SK-N-SH (cell line): Measurements from ENCODE around the gene JPH2. TPM values are rescaled to one million over a fixed set of nuclear protein-coding genes. Genes with fewer than 3 reads are reported as not detected.

ENCODE experiments used
- CTCF ChIA-PET: fragments of 300-600, 350-600 bp; formaldehyde crosslinking; extraction: SDS; loops from one replicate; lab custom pipeline; 2021; lab: Yijun Ruan, JAX
- POLR2A ChIA-PET: fragments of 350-600 bp; sonication (Branson Sonifier 250); formaldehyde crosslinking; extraction: SDS; loops from one replicate; lab custom pipeline; 2020; ENCODE audit warnings: antibody characterized with exemption, inconsistent platforms; lab: Yijun Ruan, JAX
- DNase-seq: peaks from one replicate; pipeline ENCODE4 v3.0.0; 2012
- H2AFZ ChIP-seq: fragments of 200-600 bp; sonication (generic); 2 replicates; pipeline ENCODE4 v1.8.1; 2016; ENCODE audit warnings: antibody characterized with exemption, mild to moderate bottlenecking, low read depth
- H3F3A ChIP-seq: fragments of 200-600 bp; sonication (generic); replicated peaks from 2 replicates; pipeline ENCODE3; 2016; ENCODE audit warnings: antibody characterized with exemption, mild to moderate bottlenecking; ENCODE audit not compliant: insufficient read depth
- H3K27ac ChIP-seq, 2 experiments: fragments of 200-500 bp in 1 of 2; fragments of 200-600 bp in 1 of 2; sonication (Bioruptor generic) in 1 of 2; sonication (generic), shearing (Covaris generic) in 1 of 2; 2 replicates each; pipeline versions ENCODE4 v1.5.1 to v1.6.1; 2014 to 2016; ENCODE audit warnings: low read depth in 2 of 2, inconsistent platforms in 1 of 2, low read length in 1 of 2, mild to moderate bottlenecking in 1 of 2, mixed read lengths in 1 of 2
- H3K27me3 ChIP-seq: fragments of 200-600 bp; sonication (generic), shearing (Covaris generic); 2 replicates; pipeline ENCODE4 v1.6.1; 2016; ENCODE audit warnings: mixed run types; ENCODE audit not compliant: insufficient read depth
- H3K36me3 ChIP-seq, 2 experiments: fragments of 200-500 bp in 1 of 2; fragments of 200-600 bp in 1 of 2; sonication (Bioruptor generic) in 1 of 2; sonication (generic) in 1 of 2; replicated peaks in 1 of 2; 2 replicates each; pipeline versions ENCODE3 to v1.5.1; 2014 to 2016; ENCODE audit warnings: low read length in 1 of 2, mild to moderate bottlenecking in 1 of 2; ENCODE audit not compliant: insufficient read depth in 2 of 2, control insufficient read depth in 1 of 2
- H3K4me1 ChIP-seq, 2 experiments: fragments of 200-500 bp in 1 of 2; fragments of 200-600 bp in 1 of 2; sonication (Bioruptor generic) in 1 of 2; sonication (generic), shearing (Covaris generic) in 1 of 2; 2 replicates each; pipeline versions ENCODE4 v1.5.1 to v1.6.1; 2014 to 2016; ENCODE audit warnings: low read depth in 1 of 2, low read length in 1 of 2, mixed run types in 1 of 2; ENCODE audit not compliant: insufficient read depth in 2 of 2, control insufficient read depth in 1 of 2
- H3K4me2 ChIP-seq: fragments of 200-600 bp; sonication (generic), shearing (Covaris generic); 2 replicates; pipeline ENCODE4 v1.6.1; 2017; ENCODE audit warnings: mixed run types
- H3K4me3 ChIP-seq, 2 experiments: fragments of 200-500 bp in 1 of 2; fragments of 200-600 bp in 1 of 2; sonication (Bioruptor generic) in 1 of 2; sonication (generic), shearing (Covaris generic) in 1 of 2; 2 replicates each; pipeline versions ENCODE4 v1.5.1 to v1.8.1; 2014 to 2016; ENCODE audit warnings: low read depth in 2 of 2, inconsistent platforms in 1 of 2, low read length in 1 of 2, mild to moderate bottlenecking in 1 of 2, mixed read lengths in 1 of 2, moderate library complexity in 1 of 2
- H3K79me2 ChIP-seq: fragments of 200-600 bp; sonication (generic); 2 replicates; pipeline ENCODE4 v1.8.1; 2017; ENCODE audit warnings: mild to moderate bottlenecking; ENCODE audit not compliant: insufficient read depth
- H3K9ac ChIP-seq: fragments of 200-600 bp; sonication (generic); 2 replicates; pipeline ENCODE4 v1.6.1; 2017; ENCODE audit warnings: mixed run types
- H3K9me2 ChIP-seq: fragments of 200-600 bp; sonication (generic); 2 replicates; pipeline ENCODE4 v1.6.1; 2017; ENCODE audit warnings: mixed run types
- H3K9me3 ChIP-seq: fragments of 200-600 bp; sonication (generic); 2 replicates; pipeline ENCODE4 v1.6.1; 2017; ENCODE audit warnings: mixed run types, mild to moderate bottlenecking, moderate library complexity
- H4K20me1 ChIP-seq: fragments of 200-600 bp; sonication (generic); 2 replicates; pipeline ENCODE4 v1.6.1; 2017; ENCODE audit warnings: mild to moderate bottlenecking, mixed run types; ENCODE audit not compliant: insufficient read depth
- GABPA ChIP-seq: IDR thresholded peaks from 2 replicates; pipeline ENCODE4 v1.4.0; 2012; ENCODE audit warnings: low read depth, mild to moderate bottlenecking
- GATA2 ChIP-seq: sonication (generic); formaldehyde crosslinking; IDR thresholded peaks from 2 replicates; pipeline ENCODE4 v1.5.0; 2020; ENCODE audit warnings: mild to moderate bottlenecking, missing genetic modification reagents
- POLR2AphosphoS5 ChIP-seq: IDR thresholded peaks from 2 replicates; pipeline ENCODE4 v1.6.1; 2012; ENCODE audit warnings: low read depth, low read length
- RAD21 ChIP-seq: IDR thresholded peaks from 2 replicates; pipeline ENCODE4 v1.6.1; 2012; ENCODE audit warnings: mild to moderate bottlenecking, low read length
- SMC3 ChIP-seq: IDR thresholded peaks from 2 replicates; pipeline ENCODE4 v1.6.1; 2012; ENCODE audit warnings: low read depth, low read length, improper control_type of control experiment
- TAF1 ChIP-seq: IDR thresholded peaks from 2 replicates; pipeline ENCODE4 v1.6.1; 2012; ENCODE audit warnings: low read depth, mild to moderate bottlenecking, low read length, moderate library complexity, borderline replicate concordance
- WGBS: methylation state at CpG from one replicate; pipeline ENCODE4 v1.1.6; 2017; ENCODE audit warnings: low lambda C conversion rate; 5-methylcytosine and 5-hydroxymethylcytosine counted together
- polyA plus RNA-seq, 3 experiments: library from polyadenylated mRNA; depleted of rRNA; stranded (reverse); fragments of >200 nt; gene quantifications; 2 replicates each; pipeline ENCODE4 v1.2.3, GENCODE V29; 2012
- TF ChIP-seq, protein P1 (sequence below): IDR thresholded peaks from 2 replicates; pipeline ENCODE4 v1.6.1; 2012; ENCODE audit warnings: mild to moderate bottlenecking, low read depth, low read length, moderate library complexity
- TF ChIP-seq, protein P2 (sequence below): IDR thresholded peaks from 2 replicates; pipeline ENCODE4; 2012
- TF ChIP-seq, protein P3 (sequence below): fragments of 150-350 bp; IDR thresholded peaks from 2 replicates; pipeline ENCODE4 v1.6.1; 2016; ENCODE audit warnings: mild to moderate bottlenecking, low read depth, low read length
- TF ChIP-seq, protein P4 (sequence below): fragments of 200-600 bp; sonication (generic); IDR thresholded peaks from 2 replicates; pipeline ENCODE4 v1.6.1; 2017; ENCODE audit warnings: antibody characterized with exemption, mild to moderate bottlenecking, moderate library complexity

Gene JPH2
- polyA plus RNA-seq, 1 of the 3 experiments (the other 2 are of a cell fraction), result 0.67 TPM

DNA sequence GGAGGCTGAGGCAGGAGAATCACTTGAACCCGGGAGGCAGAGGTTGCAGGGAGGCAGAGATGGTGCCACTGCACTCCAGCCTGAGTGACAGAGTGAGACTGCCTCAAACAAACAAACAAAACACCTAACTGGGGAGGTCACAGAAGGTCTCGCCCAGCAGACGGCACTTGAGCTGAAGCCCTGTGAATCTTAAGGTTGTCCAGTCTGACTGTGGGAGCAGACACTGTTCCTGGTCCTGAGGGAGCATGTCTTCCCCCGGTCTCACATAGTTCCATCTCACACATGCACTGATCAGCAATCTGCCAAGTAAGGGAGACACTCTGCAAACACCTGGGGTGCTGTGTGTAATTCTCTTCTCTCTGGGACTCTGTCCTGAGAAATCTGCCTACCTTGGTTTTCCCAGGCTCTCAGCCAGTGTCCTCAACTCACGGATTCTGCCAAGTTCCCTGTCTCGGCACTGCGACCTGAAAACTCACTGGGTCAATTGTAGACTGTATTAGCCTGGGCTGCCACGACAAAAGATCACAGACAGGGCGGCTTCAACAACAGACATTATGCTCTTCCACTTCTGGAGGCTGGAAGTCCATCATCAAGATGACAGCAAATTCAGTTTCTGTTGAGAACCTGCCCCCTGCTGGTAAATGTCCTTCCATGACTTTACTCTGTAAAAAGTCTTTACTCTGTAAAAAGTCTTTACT is 94.3 kb downstream of the JPH2 start:
- DNase-seq, result peak; percentile 51
- 50% methylated on average over 6 of the region's 9 CpGs for WGBS
- no peaks in the 10 kb centered on the region for H3F3A ChIP-seq
- H3K4me1 ChIP-seq, result peaks cover 0 to 16% of the 10 kb centered on the region in 2 experiments; a peak in 1 of 4 replicates
- TF ChIP-seq SMC3 (peak; percentile 78), GABPA (no peak), GATA2 (CRISPR knock-in tag) (no peak), TAF1 (no peak), RAD21 (peak; percentile 80), POLR2AphosphoS5 (no peak)
- TF ChIP-seq, protein P1, sequence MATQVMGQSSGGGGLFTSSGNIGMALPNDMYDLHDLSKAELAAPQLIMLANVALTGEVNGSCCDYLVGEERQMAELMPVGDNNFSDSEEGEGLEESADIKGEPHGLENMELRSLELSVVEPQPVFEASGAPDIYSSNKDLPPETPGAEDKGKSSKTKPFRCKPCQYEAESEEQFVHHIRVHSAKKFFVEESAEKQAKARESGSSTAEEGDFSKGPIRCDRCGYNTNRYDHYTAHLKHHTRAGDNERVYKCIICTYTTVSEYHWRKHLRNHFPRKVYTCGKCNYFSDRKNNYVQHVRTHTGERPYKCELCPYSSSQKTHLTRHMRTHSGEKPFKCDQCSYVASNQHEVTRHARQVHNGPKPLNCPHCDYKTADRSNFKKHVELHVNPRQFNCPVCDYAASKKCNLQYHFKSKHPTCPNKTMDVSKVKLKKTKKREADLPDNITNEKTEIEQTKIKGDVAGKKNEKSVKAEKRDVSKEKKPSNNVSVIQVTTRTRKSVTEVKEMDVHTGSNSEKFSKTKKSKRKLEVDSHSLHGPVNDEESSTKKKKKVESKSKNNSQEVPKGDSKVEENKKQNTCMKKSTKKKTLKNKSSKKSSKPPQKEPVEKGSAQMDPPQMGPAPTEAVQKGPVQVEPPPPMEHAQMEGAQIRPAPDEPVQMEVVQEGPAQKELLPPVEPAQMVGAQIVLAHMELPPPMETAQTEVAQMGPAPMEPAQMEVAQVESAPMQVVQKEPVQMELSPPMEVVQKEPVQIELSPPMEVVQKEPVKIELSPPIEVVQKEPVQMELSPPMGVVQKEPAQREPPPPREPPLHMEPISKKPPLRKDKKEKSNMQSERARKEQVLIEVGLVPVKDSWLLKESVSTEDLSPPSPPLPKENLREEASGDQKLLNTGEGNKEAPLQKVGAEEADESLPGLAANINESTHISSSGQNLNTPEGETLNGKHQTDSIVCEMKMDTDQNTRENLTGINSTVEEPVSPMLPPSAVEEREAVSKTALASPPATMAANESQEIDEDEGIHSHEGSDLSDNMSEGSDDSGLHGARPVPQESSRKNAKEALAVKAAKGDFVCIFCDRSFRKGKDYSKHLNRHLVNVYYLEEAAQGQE, result no peak
- TF ChIP-seq, protein P2, sequence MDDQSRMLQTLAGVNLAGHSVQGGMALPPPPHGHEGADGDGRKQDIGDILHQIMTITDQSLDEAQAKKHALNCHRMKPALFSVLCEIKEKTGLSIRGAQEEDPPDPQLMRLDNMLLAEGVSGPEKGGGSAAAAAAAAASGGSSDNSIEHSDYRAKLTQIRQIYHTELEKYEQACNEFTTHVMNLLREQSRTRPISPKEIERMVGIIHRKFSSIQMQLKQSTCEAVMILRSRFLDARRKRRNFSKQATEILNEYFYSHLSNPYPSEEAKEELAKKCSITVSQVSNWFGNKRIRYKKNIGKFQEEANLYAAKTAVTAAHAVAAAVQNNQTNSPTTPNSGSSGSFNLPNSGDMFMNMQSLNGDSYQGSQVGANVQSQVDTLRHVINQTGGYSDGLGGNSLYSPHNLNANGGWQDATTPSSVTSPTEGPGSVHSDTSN, result peak; percentile 40; the same call in 1 of the 2 replicates
- TF ChIP-seq, protein P3, sequence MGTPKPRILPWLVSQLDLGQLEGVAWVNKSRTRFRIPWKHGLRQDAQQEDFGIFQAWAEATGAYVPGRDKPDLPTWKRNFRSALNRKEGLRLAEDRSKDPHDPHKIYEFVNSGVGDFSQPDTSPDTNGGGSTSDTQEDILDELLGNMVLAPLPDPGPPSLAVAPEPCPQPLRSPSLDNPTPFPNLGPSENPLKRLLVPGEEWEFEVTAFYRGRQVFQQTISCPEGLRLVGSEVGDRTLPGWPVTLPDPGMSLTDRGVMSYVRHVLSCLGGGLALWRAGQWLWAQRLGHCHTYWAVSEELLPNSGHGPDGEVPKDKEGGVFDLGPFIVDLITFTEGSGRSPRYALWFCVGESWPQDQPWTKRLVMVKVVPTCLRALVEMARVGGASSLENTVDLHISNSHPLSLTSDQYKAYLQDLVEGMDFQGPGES, result no peak
- TF ChIP-seq, protein P4, sequence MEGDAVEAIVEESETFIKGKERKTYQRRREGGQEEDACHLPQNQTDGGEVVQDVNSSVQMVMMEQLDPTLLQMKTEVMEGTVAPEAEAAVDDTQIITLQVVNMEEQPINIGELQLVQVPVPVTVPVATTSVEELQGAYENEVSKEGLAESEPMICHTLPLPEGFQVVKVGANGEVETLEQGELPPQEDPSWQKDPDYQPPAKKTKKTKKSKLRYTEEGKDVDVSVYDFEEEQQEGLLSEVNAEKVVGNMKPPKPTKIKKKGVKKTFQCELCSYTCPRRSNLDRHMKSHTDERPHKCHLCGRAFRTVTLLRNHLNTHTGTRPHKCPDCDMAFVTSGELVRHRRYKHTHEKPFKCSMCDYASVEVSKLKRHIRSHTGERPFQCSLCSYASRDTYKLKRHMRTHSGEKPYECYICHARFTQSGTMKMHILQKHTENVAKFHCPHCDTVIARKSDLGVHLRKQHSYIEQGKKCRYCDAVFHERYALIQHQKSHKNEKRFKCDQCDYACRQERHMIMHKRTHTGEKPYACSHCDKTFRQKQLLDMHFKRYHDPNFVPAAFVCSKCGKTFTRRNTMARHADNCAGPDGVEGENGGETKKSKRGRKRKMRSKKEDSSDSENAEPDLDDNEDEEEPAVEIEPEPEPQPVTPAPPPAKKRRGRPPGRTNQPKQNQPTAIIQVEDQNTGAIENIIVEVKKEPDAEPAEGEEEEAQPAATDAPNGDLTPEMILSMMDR, result peak; percentile 74
- TF ChIP-seq, all 33 proteins: peak for 4
- Histone ChIP-seq H3K27me3 (no peaks in the 10 kb centered on the region), H2AFZ (no peak overlapping the region), H3K4me3 (no peak overlapping the region; a peak in 1 of 4 replicates), H3K9ac (no peak overlapping the region), H3K36me3 (no peaks in the 10 kb centered on the region), H4K20me1 (no peaks in the 10 kb centered on the region), H3K4me2 (no peak overlapping the region), H3K9me3 (no peaks in the 10 kb centered on the region), H3K79me2 (no peaks in the 10 kb centered on the region), H3K9me2 (no peaks in the 10 kb centered on the region), H3K27ac (no peak overlapping the region)
- ChIA-PET CTCF (interaction anchor here (0.7 to 3.6 kb wide), 11 partner anchors 10 to 557 kb away, joined by 3 to 21 read pairs (median 4); no protein-coding TSS in a partner anchor), POLR2A (no interaction called here)
